Hepatocyte (in vitro differentiated cells): Measurements from ENCODE around the gene ADAM17.

Experiments
- EZH2 ChIP-seq: fragments of 200-600 bp; sonication (generic); IDR thresholded peaks from 2 replicates; pipeline ENCODE4 v1.6.1; 2016; ENCODE audit warnings: antibody characterized with exemption, mild to moderate bottlenecking, borderline replicate concordance
- EZH2phosphoT487 ChIP-seq: fragments of 200-600 bp; sonication (generic); IDR thresholded peaks from one replicate; pipeline ENCODE4 v1.6.1; 2018; ENCODE audit warnings: antibody characterized with exemption, mild to moderate bottlenecking, low read depth, moderate library complexity; ENCODE audit not compliant: unreplicated experiment, severe bottlenecking
- TF ChIP-seq, protein P1 (sequence below): fragments of 200-600 bp; sonication (generic); IDR thresholded peaks from 2 replicates; pipeline ENCODE4 v1.5.1; 2016; ENCODE audit warnings: antibody characterized with exemption, mild to moderate bottlenecking; ENCODE audit not compliant: poor library complexity

DNA sequence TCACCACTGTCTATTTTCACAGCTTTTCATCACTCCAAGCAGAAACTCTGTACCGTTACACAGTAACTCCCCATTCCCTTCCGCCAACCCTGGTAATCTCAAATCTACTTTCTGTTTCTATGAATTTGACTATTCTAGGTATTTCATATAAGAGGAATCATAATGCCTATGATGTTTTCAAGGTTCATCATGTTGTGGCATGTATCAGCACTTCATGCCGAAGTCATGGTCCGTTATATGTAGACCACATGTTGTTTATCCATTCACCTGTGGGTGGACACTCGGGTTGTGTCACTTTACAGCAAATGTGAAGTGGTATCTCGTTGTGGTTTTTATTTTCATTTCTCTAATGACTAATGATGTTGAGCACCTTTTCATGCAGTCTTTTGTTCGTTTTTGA, 110.5 kb downstream of the ADAM17 start:
- TF ChIP-seq EZH2 (no peak), EZH2phosphoT487 (no peak)
- TF ChIP-seq, protein P1, sequence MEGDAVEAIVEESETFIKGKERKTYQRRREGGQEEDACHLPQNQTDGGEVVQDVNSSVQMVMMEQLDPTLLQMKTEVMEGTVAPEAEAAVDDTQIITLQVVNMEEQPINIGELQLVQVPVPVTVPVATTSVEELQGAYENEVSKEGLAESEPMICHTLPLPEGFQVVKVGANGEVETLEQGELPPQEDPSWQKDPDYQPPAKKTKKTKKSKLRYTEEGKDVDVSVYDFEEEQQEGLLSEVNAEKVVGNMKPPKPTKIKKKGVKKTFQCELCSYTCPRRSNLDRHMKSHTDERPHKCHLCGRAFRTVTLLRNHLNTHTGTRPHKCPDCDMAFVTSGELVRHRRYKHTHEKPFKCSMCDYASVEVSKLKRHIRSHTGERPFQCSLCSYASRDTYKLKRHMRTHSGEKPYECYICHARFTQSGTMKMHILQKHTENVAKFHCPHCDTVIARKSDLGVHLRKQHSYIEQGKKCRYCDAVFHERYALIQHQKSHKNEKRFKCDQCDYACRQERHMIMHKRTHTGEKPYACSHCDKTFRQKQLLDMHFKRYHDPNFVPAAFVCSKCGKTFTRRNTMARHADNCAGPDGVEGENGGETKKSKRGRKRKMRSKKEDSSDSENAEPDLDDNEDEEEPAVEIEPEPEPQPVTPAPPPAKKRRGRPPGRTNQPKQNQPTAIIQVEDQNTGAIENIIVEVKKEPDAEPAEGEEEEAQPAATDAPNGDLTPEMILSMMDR: no peak
